Activated naive CD4-positive, alpha-beta T cell treated with anti-CD3 and anti-CD28 coated beads for 36 hours (primary cell): Measurements from ENCODE around the gene TMEM132D. TPM values are rescaled to one million over a fixed set of nuclear protein-coding genes. Genes with fewer than 3 reads are reported as not detected.
"Not testable (repeated sequence)": the region's sequence is repeated elsewhere in the genome, so short reads cannot be mapped to it uniquely, and the experiment has no call there.

Experiments used
- CTCF ChIA-PET: fragments of 350-600 bp; sonication (Branson Sonifier 250); formaldehyde crosslinking; loops from one replicate; lab custom pipeline; 2021; ENCODE audit warnings: antibody characterized with exemption; lab: Charles Lee
- DNase-seq: peaks from one replicate; pipeline ENCODE4 v3.0.0-alpha.2; 2020
- H3K27ac Mint-ChIP-seq: one replicate; pipeline ENCODE4 v1.8.0; 2021; ENCODE audit warnings: mild to moderate bottlenecking, mixed read lengths
- H3K27me3 Mint-ChIP-seq: one replicate; pipeline ENCODE4 v1.8.0; 2021; ENCODE audit warnings: low read depth, mixed read lengths
- H3K36me3 Mint-ChIP-seq: one replicate; pipeline ENCODE4 v1.8.0; 2021; ENCODE audit warnings: low read depth, mixed read lengths
- H3K4me1 Mint-ChIP-seq: one replicate; pipeline ENCODE4 v1.8.0; 2021; ENCODE audit warnings: low read depth, mixed read lengths
- H3K4me3 Mint-ChIP-seq: one replicate; pipeline ENCODE4 v1.8.0; 2021; ENCODE audit warnings: mild to moderate bottlenecking, moderate library complexity, mixed read lengths
- H3K9me3 Mint-ChIP-seq: one replicate; pipeline ENCODE4 v1.8.0; 2021; ENCODE audit warnings: mixed read lengths
- intact Hi-C: fragments of 100-400 bp; cut with micrococcal nuclease; formaldehyde crosslinking; loops from one replicate; pipeline ENCODE4 v1.15.1; 2023
- total RNA-seq, 2 experiments: library from RNA; stranded (reverse); gene quantifications; one replicate each; pipeline ENCODE4 v1.2.3, GENCODE V29; 2021

The TMEM132D gene
- total RNA-seq, 2 experiments from 2014 or later, result not detected

- no peak overlapping the region for H3K4me3 Mint-ChIP-seq
- intact Hi-C loops, result no loop called here
- CTCF ChIA-PET, result no interaction called here
- no peak overlapping the region for H3K27ac Mint-ChIP-seq
- DNase-seq, result no peak
- H3K9me3 Mint-ChIP-seq, result no peaks in the 10 kb centered on the region
- peaks cover 41% of the 10 kb centered on the region for H3K27me3 Mint-ChIP-seq
- no peaks in the 10 kb centered on the region for H3K4me1 Mint-ChIP-seq
- H3K36me3 Mint-ChIP-seq, result no peaks in the 10 kb centered on the region
These were observed 2.6 kb downstream of the TMEM132D start for GRCh38 chr12:129901254-129901653.

- H3K36me3 Mint-ChIP-seq, result no peaks in the 10 kb centered on the region
- CTCF ChIA-PET, result interaction anchor here (0.6 kb wide), 1 partner anchor 561 kb away, joined by 3 read pairs; no protein-coding TSS in a partner anchor
- intact Hi-C loops, result no loop called here
- DNase-seq, result no peak
- no peaks in the 10 kb centered on the region for H3K4me1 Mint-ChIP-seq
- peaks cover 34% of the 10 kb centered on the region for H3K27me3 Mint-ChIP-seq
- no peaks in the 10 kb centered on the region for H3K9me3 Mint-ChIP-seq
- H3K4me3 Mint-ChIP-seq, result no peak overlapping the region
- no peak overlapping the region for H3K27ac Mint-ChIP-seq
These were observed 3.5 kb downstream of the TMEM132D start for GRCh38 chr12:129900306-129900705.

- H3K27me3 Mint-ChIP-seq, result peaks cover 23% of the 10 kb centered on the region
- H3K36me3 Mint-ChIP-seq, intact Hi-C loops, DNase-seq, CTCF ChIA-PET, H3K9me3 Mint-ChIP-seq, H3K27ac Mint-ChIP-seq, H3K4me3 Mint-ChIP-seq, H3K4me1 Mint-ChIP-seq: not testable (repeated sequence)
These were observed 4.8 kb downstream of the TMEM132D start for GRCh38 chr12:129899045-129899444.

GRCh38 chr12:129893691-129894090 lies 10.1 kb downstream of the TMEM132D start:
- CTCF ChIA-PET, result no interaction called here
- H3K9me3 Mint-ChIP-seq, result peaks cover 4% of the 10 kb centered on the region
- no peaks in the 10 kb centered on the region for H3K27me3 Mint-ChIP-seq
- no peak overlapping the region for H3K4me3 Mint-ChIP-seq
- intact Hi-C loops, result no loop called here
- no peaks in the 10 kb centered on the region for H3K36me3 Mint-ChIP-seq
- H3K4me1 Mint-ChIP-seq, result no peaks in the 10 kb centered on the region
- no peak overlapping the region for H3K27ac Mint-ChIP-seq
- no peak for DNase-seq

GRCh38 chr12:129887101-129887500 lies 16.7 kb downstream of the TMEM132D start:
- Mint-ChIP-seq H3K36me3 (no peaks in the 10 kb centered on the region), H3K4me1 (no peaks in the 10 kb centered on the region), H3K9me3 (no peaks in the 10 kb centered on the region), H3K27ac (no peak overlapping the region), H3K27me3 (no peaks in the 10 kb centered on the region), H3K4me3 (no peak overlapping the region)
- no peak for DNase-seq
- intact Hi-C loops, result no loop called here
- CTCF ChIA-PET, result no interaction called here

GRCh38 chr12:129886541-129886940 lies 17.3 kb downstream of the TMEM132D start:
- intact Hi-C loops, result no loop called here
- Mint-ChIP-seq H3K4me1 (no peaks in the 10 kb centered on the region), H3K9me3 (no peaks in the 10 kb centered on the region), H3K27ac (no peak overlapping the region), H3K4me3 (no peak overlapping the region), H3K27me3 (no peaks in the 10 kb centered on the region), H3K36me3 (no peaks in the 10 kb centered on the region)
- no peak for DNase-seq
- CTCF ChIA-PET, result no interaction called here

- H3K27ac Mint-ChIP-seq, result no peak overlapping the region
- no peak overlapping the region for H3K4me3 Mint-ChIP-seq
- CTCF ChIA-PET, result no interaction called here
- H3K36me3 Mint-ChIP-seq, result no peaks in the 10 kb centered on the region
- intact Hi-C loops, result no loop called here
- no peaks in the 10 kb centered on the region for H3K4me1 Mint-ChIP-seq
- DNase-seq, result no peak
- no peaks in the 10 kb centered on the region for H3K9me3 Mint-ChIP-seq
- H3K27me3 Mint-ChIP-seq, result no peaks in the 10 kb centered on the region
These were observed 18.5 kb downstream of the TMEM132D start for GRCh38 chr12:129885287-129885686.

GRCh38 chr12:129877411-129877810 lies 26.4 kb downstream of the TMEM132D start:
- intact Hi-C loops, result no loop called here
- Mint-ChIP-seq H3K27me3 (peaks cover 5% of the 10 kb centered on the region), H3K27ac (no peak overlapping the region), H3K4me1 (no peaks in the 10 kb centered on the region), H3K9me3 (peaks cover 8% of the 10 kb centered on the region), H3K36me3 (no peaks in the 10 kb centered on the region), H3K4me3 (no peak overlapping the region)
- DNase-seq, result no peak
- CTCF ChIA-PET, result no interaction called here

- peaks cover 8% of the 10 kb centered on the region for H3K9me3 Mint-ChIP-seq
- intact Hi-C loops, result no loop called here
- CTCF ChIA-PET, result no interaction called here
These were observed 30.0 kb downstream of the TMEM132D start for GRCh38 chr12:129873833-129874208.

GRCh38 chr12:129873111-129873832 lies 30.6 kb downstream of the TMEM132D start:
- intact Hi-C loops, result no loop called here
- CTCF ChIA-PET, result no interaction called here
- H3K4me1 Mint-ChIP-seq, result no peaks in the 10 kb centered on the region

More at GRCh38 chr12:129873833-129874208, 30.0 kb downstream of the TMEM132D start:
- Mint-ChIP-seq H3K27ac (no peak overlapping the region), H3K36me3 (no peaks in the 10 kb centered on the region), H3K4me3 (no peak overlapping the region), H3K4me1 (no peaks in the 10 kb centered on the region), H3K27me3 (peaks cover 10% of the 10 kb centered on the region)
- no peak for DNase-seq

GRCh38 chr12:129871991-129872972 lies 31.5 kb downstream of the TMEM132D start:
- Mint-ChIP-seq H3K27ac (no peak overlapping the region), H3K36me3 (no peaks in the 10 kb centered on the region), H3K4me3 (no peak overlapping the region), H3K4me1 (no peaks in the 10 kb centered on the region), H3K27me3 (peaks cover 10% of the 10 kb centered on the region), H3K9me3 (peaks cover 8% of the 10 kb centered on the region)
- CTCF ChIA-PET, result no interaction called here
- intact Hi-C loops, result no loop called here
- DNase-seq, result no peak

More at GRCh38 chr12:129873111-129873832, 30.6 kb downstream of the TMEM132D start:
- H3K36me3 Mint-ChIP-seq, result no peaks in the 10 kb centered on the region
- no peak overlapping the region for H3K4me3 Mint-ChIP-seq
- H3K27ac Mint-ChIP-seq, result no peak overlapping the region
- no peak for DNase-seq
- H3K27me3 Mint-ChIP-seq, result peaks cover 10% of the 10 kb centered on the region
- H3K9me3 Mint-ChIP-seq, result peaks cover 8% of the 10 kb centered on the region

GRCh38 chr12:129870796-129871195 lies 33.0 kb downstream of the TMEM132D start:
- CTCF ChIA-PET, result no interaction called here
- Mint-ChIP-seq H3K27me3 (peaks cover 7% of the 10 kb centered on the region), H3K27ac (no peak overlapping the region), H3K36me3 (no peaks in the 10 kb centered on the region), H3K4me1 (no peaks in the 10 kb centered on the region), H3K4me3 (no peak overlapping the region), H3K9me3 (peaks cover 7% of the 10 kb centered on the region)
- DNase-seq, result no peak
- intact Hi-C loops, result no loop called here
